ENCODE measurements around the gene DENND4B.
A peak's percentile ranks its signal among the peaks of the same experiment; 100 is the strongest.

The DENND4B gene

DNA sequence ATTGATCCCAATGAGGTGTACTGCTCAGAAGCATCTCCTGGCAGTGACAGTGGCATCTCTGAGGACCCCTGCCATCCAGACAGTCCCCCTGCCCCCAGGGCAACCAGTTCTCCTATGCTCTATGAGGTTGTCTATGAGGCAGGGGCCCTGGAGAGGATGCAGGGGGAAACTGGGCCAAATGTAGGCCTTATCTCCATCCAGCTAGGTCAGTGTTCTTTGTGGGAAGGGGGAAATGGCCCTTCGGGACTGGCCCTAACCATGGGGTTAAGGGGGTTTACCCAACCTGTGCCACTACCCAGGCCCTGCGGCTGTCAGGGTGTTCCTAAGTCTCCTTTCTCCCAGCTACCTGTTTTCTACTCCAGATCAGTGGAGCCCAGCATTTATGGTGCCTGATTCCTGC lies 22.5 kb upstream of the DENND4B start:
- DNase-seq, result no peak

DNA sequence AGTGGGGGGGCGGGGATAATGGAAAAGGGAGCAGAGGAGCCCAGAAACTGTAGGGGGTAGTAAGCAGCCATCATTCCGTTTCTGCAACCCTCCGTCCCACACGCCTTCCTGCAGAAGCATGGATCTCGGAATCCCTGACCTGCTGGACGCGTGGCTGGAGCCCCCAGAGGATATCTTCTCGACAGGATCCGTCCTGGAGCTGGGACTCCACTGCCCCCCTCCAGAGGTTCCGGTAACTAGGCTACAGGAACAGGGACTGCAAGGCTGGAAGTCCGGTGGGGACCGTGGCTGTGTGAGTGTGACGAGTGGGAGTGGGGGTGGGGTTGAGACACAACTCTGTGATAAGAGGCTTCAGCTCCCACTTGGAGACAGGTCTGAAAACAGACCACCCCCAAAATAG lies 21.9 kb upstream of the DENND4B start:
- DNase-seq, result no peak

DNA sequence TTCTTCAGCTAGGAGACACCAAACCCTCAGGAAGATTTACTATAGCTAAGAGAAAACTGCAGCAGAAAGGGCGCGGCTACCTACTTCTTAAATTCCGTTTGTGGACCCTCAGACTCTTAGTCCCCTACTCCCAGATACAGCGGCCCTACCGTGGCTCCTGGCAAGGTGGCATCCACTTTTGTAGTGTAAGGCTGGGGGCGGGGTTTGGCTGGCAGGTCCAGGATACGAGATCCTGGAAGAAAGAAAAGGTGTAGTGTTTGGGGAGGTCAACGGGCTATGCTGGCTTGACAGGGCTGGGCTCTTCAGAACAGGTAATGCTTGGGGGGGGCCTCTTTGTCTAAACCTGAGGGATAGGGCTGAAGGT lies 21.5 kb upstream of the DENND4B start:
- DNase-seq, result peak; percentile 59

DNA sequence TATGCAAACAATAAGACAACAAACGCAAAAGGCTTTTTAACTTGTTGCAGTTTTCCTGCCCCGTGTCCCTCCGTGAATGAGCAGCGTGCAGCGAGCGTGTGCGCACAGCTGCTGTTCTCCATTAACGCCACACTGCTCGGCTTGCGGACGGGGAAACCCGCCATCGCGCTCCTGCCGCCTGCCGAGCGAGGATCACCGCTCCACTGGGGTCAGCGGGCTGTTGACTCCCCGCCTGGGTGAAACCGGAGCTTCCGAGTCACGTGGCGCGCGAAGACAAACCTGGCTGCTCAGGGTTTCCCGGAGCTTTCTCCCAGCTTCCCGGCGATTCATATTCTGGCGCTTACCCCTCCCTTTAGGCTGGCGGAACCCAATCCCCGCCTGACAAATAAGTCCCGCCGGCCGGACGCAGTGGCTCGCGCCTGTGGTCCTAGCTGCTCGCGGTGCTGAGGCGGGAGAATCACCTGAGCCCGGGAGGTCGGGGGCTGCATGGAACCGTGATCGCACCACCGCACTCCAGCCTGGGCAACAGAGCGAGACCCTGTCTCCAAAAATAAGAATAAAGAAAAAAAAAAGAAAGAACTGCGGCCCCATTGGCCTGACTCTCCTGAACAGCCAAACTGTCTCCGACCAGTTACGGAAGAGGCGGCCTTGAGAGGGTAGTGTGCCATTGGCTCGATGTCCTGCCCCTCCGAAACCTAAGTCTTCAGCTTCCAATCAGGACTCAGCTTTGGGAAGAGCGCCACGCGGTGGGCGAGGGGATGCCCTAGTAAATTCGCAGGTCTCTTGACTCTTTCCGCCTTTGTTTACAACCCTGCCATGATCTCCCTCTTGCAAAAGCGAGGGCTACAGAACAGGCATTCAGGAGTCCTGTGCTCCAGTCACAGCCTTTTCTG lies 20.8 kb upstream of the DENND4B start, which contains the start of gene CREB3L4:
Gene CREB3L4 (plus strand): TSS at position 796 of the 893 bp plus-strand sequence. CDS start 624 bp downstream, outside the sequence.
- peak; percentile 99 for DNase-seq

DNA sequence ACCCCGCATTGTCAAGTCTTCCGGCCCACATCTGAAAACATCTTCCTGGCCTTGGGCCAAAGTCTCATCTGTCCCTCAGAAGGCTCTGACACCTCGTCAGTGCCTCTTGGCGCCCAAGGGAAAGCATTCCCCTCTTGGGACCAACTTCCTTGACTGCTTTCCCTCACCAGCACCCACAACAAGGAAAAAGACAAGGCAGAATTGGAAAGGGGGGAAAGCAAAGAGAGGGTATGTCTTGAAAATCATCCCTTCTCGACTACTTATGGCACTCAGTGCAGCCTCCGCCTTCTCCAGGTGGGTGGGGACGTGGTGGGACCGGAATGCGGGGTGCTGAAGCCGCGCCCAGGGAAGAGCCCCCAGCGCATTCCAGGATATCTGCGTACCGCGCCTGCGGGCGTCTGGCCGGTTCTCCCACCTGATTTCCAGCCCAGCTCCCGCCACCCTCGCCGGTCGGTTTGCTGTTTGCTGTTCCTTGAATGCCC lies 17.4 kb upstream of the DENND4B start:
- peak; percentile 57 for DNase-seq

DNA sequence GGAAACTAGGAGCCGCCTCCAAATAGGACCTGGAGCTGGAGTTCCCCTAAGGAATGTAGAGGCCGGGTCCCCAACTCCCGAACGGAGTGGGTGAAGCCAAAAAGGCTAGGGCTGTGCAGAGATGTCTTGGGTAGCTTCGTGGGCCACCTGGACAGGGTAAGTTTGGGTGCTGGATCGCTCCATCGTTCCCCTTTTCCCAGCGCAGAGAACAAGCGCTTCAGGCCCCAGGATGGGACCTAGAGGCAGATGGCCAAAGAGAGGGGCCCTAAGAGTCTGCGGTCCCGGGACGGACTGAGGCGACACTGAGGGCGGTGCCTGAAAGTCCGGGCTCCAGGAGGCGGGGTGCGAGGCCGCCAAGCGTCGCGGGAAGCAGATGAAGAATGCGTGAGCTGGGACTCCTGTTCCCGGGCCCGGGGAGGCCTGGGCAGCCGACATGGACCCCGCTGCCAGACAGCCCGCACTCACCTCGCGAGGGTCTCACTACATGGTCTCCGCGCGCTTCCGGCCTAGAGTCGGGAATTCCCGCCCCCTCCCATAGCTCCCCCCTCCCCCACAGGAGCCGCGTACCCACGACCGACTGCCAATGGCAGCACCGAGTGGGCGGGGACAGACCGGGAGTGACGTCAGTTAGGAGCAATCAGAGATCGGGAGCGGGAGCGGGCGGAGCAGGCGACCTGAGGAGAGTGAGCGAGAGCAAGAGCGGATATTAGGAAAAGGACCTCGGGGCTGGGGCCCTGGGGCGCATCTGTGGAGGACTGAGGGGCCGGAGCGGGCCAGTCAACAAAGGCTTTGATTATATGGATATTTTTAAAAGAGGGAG lies 16.7 kb upstream of the DENND4B start, which contains the start of gene SLC39A1:
Gene SLC39A1 (minus strand): TSS at position 508 of the 820 bp plus-strand sequence. CDS start 822 bp downstream, outside the sequence.
- DNase-seq, result peak; percentile 98

DNA sequence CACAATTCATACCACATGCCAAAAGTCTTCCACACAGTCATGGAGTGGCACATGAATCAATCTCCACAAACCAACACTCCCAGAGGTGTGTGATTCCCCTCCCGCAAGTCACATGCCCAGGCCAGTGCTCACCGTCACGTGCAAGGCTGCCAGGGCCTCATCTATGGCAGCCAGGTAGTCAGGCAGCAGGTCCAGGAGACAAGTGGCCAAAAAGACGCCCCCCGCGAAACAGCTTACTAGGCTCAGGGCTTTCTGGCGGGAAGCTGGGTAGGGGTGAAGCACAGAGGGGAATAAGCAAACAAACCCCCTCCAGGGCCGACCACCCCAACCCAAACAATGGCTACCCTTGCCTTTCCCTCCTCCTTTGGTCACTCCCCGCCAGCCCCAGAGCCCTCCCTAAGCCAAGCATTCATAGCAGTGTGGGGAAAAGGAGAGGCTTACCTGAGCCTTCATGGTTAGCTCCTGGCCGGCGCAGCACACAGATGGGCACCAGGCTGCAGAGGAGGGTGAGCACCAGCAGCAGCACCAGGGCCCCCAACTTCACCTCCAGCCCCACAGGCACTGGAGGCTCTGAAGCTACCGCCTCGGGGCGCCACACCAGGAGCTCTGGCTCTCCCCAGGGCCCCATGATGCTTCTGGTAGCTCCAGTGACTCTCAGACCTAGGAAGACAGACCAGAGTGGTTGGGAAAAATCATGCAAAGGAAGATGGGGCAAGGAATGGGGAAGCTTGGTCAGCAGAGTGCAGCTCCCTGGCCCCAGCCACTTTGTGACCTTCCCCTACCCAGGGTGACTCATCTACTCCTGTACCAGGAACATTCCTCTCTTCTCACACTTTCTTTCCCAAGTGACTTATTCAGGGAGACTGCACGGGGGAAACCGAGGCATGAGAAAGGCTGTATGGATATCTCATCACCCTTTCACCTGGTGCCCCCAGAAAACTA lies 15.8 kb upstream of the DENND4B start:
- peak; percentile 40 for DNase-seq

DNA sequence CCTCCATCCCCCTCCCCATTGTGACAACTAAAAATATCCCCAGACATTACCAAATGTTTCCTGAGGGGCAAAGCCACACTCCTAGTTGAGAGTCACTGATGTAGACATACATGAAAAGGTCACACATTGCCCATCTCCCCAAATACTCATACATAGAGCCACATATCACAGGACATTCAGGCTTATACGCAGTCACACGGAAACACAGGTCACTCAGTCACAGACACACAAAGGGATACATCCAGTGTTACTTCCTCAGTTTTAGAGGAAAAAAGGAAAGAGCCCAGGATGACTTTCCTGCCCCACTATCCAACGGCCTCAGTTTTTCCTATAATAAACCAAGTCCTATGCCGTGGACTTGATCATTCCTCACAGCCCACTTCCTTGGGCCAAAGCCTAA lies 14.9 kb upstream of the DENND4B start:
- no peak for DNase-seq

DNA sequence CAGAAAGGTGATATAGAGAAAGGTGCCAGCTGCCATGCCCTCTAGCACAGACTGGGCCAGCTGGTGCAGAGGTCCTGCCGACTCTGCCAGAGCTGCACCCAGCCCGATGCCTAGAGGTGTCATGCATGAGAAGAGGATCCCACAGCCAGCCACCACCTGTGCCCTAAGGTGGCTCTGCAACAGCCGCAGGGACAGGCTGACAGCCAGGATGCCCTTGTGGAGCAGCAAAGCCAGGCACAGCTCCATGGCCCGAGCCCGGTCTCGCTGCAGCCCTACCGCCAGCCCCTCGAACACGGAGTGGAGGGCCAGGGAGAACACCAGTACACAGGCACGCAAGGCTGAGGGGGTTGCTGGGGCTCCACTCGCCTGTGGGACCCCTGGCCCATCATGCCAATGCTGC lies 13.7 kb upstream of the DENND4B start:
- DNase-seq, result no peak

DNA sequence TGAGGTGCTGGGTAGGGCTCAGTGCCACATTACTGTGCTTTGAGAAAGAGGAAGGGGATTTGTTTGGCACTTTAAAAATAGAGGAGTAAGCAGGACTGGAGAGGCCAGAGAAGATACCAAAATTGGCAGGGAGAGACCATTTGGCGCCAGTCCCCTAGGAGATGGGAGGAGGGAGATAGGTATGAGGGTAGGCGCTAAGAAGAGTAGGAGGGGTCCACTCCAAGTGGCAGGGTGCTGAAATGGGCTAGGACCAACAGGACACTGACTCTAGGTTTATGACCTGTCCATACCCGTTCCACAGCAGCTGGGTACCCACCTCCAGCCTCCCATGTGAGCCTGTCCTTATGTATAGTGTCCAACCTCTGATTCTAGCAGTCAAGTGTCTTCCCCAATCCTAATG lies 12.9 kb upstream of the DENND4B start:
- DNase-seq, result peak; percentile 33

DNA sequence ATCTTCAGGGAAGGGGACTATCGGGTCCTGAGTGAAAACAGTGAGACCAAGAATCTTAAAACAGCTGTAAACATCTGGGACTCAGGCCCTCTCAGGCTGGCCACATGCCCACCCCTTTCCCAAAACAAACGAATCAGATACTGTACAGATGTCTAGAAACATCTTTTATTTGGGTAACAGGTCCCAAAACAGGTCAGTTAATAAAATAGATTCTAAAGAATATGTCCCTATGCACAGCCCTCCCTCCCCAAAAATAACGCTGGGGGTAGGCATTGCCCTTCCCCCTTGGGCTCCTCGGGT lies 12.4 kb upstream of the DENND4B start:
- no peak for DNase-seq

DNA sequence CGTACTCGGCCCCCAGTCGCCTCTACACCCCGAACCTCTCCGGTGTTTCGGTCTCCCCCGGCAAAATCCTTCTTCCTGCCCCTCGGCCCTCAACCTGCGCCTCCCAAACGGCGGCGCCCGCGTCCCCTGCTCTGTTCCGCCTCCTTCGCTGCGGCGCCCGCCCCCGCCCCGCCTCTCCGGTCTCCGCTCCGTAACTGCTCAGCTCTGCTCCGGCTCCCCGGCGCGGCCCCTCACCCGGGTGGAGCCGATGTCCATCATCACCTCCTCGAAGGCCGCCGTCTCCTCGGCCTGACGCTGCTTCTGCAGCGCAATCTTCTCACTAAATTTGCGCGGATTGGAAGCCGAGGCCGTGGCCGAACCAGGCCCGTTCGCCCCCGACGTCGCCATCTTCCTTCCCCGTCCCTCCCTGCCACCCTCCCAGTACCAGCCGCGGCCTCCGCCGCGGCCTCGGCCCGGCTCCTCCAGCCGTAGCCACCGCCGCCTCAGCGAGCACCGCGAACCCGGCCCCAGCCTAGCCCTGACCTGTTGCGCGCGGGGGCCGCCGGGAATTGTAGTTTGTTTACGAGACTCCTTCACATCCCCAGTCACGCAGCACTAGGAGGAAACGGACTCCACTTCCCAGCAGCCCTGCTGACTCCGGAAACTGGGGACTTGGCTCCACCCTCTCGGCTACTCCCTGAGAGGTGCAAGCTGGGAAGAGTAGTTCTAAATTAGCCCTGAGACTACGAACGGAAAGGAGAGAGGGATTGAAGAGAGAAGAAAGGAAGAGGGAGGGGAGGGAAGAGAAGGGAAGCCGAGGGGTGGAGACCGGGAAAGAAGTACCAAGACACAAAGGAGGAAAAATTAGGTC lies 11.8 kb upstream of the DENND4B start, which contains the start of gene CRTC2:
Gene CRTC2 (minus strand): TSS at position 502 of the 850 bp plus-strand sequence. CDS start 115 bp downstream, at position 387.
- peak; percentile 100 for DNase-seq

DNA sequence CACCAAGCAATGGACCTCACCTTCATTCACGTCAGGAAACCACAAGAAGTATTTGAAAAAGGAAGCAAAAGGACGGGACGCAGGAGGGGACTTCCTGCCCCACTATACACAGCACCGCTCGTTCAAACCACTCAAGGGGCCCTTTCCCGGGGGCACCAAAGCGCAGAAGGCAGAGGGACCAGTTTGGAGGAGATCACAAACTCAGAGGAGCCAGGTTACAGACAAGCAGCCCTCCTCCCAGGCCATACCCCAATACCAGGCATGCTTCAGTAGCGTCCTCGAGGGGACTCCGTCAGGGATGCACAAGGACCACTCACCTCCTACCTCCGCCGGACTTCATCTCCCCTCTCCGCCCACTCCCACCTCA lies 11.2 kb upstream of the DENND4B start:
- no peak for DNase-seq

DNA sequence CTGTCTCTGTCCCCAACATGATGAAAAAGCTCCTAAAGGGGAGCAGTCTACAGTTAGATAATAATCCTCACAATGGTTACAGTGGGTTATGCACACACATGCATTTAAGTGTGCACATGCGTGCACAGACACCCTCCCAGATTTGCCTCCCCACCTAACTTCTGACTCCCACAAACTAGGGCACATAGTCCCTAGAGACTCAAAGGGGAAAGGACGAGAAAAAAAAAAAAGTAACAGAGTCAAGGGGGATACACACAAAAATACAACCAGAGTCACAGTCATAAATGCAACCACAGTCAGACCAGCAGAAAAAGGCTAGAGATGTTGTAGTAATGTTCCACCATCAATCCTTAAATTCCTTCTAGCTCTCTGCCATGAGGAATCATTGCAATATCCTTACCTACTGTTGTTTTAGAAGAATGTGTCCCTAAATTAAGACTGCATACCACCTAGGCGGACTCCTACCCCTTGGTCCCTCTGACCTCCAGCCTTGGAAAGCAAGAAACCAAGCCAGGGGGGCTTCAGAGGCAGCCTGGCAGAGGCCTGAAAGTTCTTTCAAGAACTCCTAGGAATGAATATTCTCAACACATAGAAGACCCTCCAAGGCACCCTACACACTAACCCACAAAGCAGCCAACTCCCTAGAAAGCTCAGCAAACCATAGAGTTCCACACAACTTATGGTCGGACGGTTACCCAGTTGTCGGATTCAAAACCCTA lies 10.6 kb upstream of the DENND4B start:
- DNase-seq, result no peak

DNA sequence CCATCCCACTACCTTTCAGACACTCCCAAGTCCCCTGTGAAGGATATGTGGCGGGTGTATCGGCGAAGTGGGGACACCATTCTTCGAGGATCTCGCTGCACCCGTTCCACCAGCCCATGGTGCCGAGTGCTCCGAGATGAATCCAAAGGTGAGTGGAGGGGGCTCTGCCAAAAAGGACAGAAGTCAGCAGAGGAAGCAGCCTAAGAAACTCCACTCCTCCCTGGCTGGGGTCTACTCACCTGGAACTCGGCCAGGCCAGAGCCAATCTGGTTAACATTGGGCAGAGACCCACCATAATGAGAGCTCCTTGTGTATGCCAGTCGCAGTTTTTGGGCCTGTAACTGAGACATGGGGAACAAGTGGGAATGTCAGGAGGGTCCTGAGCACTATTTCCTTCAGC lies 8.3 kb upstream of the DENND4B start:
- DNase-seq, result no peak

DNA sequence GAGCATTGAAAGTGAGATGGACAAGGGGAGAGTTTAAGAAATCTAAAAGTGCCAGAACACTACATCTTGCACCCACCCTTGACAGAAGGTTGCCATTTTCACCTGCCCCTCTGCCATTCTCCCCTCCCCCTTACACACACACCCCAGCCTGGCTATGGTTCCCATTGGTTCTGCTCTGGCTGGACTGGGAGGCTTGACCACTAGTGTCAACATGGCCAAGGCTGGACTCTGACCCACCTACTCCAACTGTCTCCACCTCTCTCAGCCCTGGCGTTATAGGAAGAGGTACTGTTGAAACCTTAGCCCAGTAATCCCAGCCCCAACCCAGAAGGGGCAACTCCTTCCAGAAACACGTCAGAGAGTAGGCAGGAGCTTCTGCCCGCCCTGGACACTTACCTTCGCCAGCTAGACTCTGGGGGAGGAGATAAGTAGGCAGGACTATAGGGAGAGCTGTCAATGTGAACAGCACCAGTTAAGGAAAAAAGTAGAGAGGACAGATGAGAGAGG lies 7.4 kb upstream of the DENND4B start:
- no peak for DNase-seq

DNA sequence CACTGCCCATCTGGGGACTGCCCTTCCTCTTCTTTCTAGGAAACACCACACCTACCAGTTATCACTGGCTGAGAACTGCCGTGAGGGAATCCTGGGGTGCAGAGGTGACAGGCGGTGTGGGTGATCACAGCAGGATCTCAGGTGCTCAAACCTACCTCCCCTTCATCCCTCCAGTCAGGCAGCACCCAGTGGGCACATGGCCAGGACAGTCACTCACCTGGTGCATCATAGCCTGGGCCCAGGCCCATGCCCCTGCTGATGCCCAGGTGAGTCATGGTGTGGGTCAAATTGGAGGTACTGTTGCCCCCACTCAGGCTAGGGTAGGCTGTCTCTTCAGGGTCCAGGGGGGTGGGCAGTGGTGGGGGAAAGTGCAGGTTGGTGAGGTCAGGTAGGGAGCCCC lies 5.3 kb upstream of the DENND4B start:
- DNase-seq, result no peak

DNA sequence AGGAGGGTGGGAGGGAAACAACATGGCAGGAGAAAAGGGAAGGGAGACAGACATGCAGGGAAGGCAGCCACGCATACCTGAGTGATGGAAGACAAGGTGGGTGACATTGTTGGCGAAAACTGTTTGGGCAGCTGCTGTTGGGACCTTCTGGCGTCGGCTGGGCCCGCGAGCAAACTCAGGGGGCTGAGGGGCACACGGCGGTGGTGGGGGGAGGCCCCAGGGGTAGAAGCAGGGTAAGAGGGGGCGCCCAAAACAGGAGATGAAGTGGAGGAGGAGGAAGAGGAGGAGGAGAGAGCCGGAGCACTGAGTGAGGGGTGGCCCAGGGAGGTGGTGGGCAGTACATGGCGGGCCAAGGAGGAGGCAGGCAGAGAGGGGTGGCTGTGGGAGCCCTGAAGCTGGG lies 4.7 kb upstream of the DENND4B start:
- no peak for DNase-seq

DNA sequence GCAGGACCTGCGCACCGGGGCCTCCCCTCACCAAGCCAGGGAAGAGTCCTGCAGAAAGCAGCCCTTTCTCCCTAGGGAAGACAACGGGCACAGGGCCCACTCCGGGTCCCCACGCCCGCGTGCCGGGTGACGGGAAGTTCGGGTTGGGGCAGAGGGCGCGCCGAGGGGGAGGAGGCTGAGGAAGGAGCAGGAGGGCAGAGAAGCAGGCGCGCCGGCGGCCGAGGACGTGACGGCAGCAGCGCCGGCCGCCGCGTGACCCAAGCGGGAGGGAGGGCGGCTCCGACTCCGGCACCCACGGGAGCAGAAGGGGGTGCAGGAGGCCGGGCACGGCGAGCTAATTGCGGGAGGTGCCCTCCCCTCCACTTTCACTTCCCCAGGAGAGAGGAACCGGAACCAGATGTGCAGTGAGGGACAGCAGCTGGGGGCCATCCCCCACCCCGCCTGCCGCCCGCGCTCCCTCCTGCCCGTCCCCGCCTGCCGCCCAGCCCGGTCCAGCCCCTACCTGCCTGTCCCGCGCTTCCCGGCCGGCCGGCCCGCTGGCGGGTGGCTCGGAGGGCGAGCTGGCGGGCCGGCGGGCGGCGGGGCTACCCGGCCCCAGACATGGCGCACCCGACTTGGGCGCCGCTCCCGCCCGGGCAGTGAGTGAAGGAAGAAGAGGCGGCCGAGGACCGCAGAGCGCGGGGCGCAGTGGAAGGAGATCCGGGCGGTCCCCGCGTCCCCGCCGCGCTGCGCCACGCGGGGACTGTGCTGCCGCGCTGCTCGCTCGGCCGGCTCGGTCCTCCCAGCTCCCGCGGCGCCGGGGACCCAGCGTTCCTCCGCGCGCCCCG lies 510 bp downstream of the DENND4B start:
- peak; percentile 82 for DNase-seq

Data from hematopoietic multipotent progenitor cell treated with erythropoietin and hydrocortisone succinate and interleukin-3 and kit ligand, for 6 days (in vitro differentiated cells).